ENCODE data around the gene FOXP1.

FOXP1 gene

DNA sequence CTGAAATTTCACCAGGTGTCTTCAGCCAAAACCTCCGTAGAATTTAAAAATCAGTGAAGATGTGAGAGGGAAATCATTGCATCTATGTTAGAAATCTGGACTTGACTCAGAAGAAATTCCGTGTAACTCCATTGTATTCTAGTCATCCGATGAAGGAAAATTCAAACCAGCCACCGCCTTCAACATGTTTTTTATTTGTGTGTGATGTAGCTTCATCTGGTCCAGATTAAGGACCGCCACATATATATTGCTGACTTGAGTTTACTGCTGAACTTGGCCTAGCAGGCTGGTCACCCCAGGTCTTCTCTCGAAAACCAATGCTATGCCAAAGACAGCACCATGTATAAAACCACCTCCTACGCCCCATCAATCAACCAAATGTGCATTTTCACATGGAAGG lies 120.9 kb downstream of the FOXP1 start:
- Histone ChIP-seq H3K4me3 (ENCODE audit: low read depth in 1 of 5, low read length in 5 of 5) (no peak overlapping the region), H3K36me3 (ENCODE audit: control insufficient read depth in 5 of 5, insufficient read depth in 5 of 5, low read length in 5 of 5) (no peaks in the 10 kb centered on the region), H3K9ac (ENCODE audit: low read length in 5 of 5) (no peak overlapping the region), H3K9me3 (ENCODE audit: control insufficient read depth in 5 of 5, low read length in 5 of 5) (no peaks in the 10 kb centered on the region), H3K4me1 (ENCODE audit: control insufficient read depth in 5 of 5, insufficient read depth in 5 of 5, low read length in 5 of 5) (no peaks in the 10 kb centered on the region), H3K27ac (ENCODE audit: low read depth, low read length) (no peak overlapping the region), H3K27me3 (ENCODE audit: control insufficient read depth in 5 of 5, insufficient read depth in 4 of 5, low read length in 5 of 5) (no peaks in the 10 kb centered on the region)

GRCh38 chr3:71461749-71462483 lies 121.6 kb downstream of the FOXP1 start:
- Histone ChIP-seq H3K9me3 (ENCODE audit: control insufficient read depth in 5 of 5, low read length in 5 of 5) (no peaks in the 10 kb centered on the region), H3K27me3 (ENCODE audit: control insufficient read depth in 5 of 5, insufficient read depth in 4 of 5, low read length in 5 of 5) (no peaks in the 10 kb centered on the region), H3K27ac (ENCODE audit: low read depth, low read length) (no peak overlapping the region), H3K4me1 (ENCODE audit: control insufficient read depth in 5 of 5, insufficient read depth in 5 of 5, low read length in 5 of 5) (no peaks in the 10 kb centered on the region), H3K4me3 (ENCODE audit: low read depth in 1 of 5, low read length in 5 of 5) (no peak overlapping the region), H3K9ac (ENCODE audit: low read length in 5 of 5) (no peak overlapping the region), H3K36me3 (ENCODE audit: control insufficient read depth in 5 of 5, insufficient read depth in 5 of 5, low read length in 5 of 5) (no peaks in the 10 kb centered on the region)

DNA sequence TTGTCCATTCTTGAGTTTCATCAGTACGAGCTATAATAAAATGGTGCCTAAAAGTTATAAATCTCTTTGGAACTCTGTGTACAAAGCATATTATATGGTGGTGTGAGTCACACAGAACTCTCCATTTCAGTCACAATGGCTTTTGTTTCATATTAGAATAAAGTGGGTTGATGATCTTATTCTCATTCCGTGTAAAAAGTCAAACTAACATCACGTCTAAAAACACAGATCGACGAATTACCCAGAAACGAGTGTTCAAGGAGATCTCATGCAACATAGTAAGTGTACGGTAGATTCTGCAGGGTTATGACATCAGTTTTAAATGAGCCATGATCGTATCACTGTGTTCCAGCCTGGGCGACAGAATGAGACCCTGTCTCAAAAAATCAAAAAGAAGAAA lies 122.4 kb downstream of the FOXP1 start:
- H3K4me1 ChIP-seq (ENCODE audit: control insufficient read depth in 5 of 5, insufficient read depth in 5 of 5, low read length in 5 of 5) = peaks cover 0 to 3% (median under 1%) of the 10 kb centered on the region in 5 donors
- H3K36me3 ChIP-seq (ENCODE audit: control insufficient read depth in 5 of 5, insufficient read depth in 5 of 5, low read length in 5 of 5) = no peaks in the 10 kb centered on the region
- H3K9me3 ChIP-seq (ENCODE audit: control insufficient read depth in 5 of 5, low read length in 5 of 5) = no peaks in the 10 kb centered on the region
- H3K27ac ChIP-seq (ENCODE audit: low read depth, low read length) = no peak overlapping the region
- H3K9ac ChIP-seq (ENCODE audit: low read length in 5 of 5) = no peak overlapping the region
- H3K27me3 ChIP-seq (ENCODE audit: control insufficient read depth in 5 of 5, insufficient read depth in 4 of 5, low read length in 5 of 5) = no peaks in the 10 kb centered on the region
- no peak overlapping the region for H3K4me3 ChIP-seq (ENCODE audit: low read depth in 1 of 5, low read length in 5 of 5)

DNA sequence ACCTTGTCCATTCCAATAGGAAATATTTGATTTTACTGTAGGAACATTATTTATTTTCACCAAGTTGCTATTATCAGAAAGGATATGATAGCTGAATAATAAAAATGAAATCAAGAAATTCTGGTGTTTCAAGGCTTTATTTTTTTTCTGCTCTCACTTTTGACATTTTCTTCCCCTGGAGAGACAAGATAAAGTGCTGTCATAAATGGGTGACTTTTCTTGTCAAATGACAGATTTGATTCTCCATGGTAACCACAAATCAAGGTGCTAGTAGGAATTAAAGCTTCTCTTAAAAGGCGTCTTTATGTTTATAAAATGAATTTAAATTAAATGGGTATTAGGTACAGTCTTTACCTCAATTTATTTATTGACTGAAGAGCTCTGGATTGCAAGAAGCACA lies 124.6 kb downstream of the FOXP1 start:
- H3K36me3 ChIP-seq (ENCODE audit: control insufficient read depth in 5 of 5, insufficient read depth in 5 of 5, low read length in 5 of 5) = no peaks in the 10 kb centered on the region
- H3K4me1 ChIP-seq (ENCODE audit: control insufficient read depth in 5 of 5, insufficient read depth in 5 of 5, low read length in 5 of 5) = peaks cover 0 to 4% (median 3%) of the 10 kb centered on the region in 5 donors
- no peaks in the 10 kb centered on the region for H3K27me3 ChIP-seq (ENCODE audit: control insufficient read depth in 5 of 5, insufficient read depth in 4 of 5, low read length in 5 of 5)
- H3K9ac ChIP-seq (ENCODE audit: low read length in 5 of 5) = no peak overlapping the region
- no peaks in the 10 kb centered on the region for H3K9me3 ChIP-seq (ENCODE audit: control insufficient read depth in 5 of 5, low read length in 5 of 5)
- H3K27ac ChIP-seq (ENCODE audit: low read depth, low read length) = no peak overlapping the region
- H3K4me3 ChIP-seq (ENCODE audit: low read depth in 1 of 5, low read length in 5 of 5) = no peak overlapping the region

DNA sequence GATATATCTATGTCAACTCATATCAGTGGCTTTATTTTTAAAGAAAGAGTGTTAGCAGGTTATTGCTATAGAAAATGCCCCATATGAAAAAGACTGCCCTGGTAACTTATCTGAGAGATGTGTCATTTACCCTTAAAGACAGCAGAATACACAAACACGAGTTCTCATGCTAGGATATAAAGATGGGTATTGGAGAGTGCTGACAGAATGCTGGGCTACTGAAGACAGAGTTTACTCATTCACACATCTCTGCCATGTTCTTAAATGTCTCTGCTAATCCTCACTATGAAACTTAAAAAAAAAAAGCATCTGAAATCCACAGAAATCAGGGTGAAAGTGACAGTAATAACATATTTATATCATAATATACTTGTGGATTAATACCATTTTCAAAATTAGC lies 126.7 kb downstream of the FOXP1 start:
- Histone ChIP-seq H3K4me3 (ENCODE audit: low read depth in 1 of 5, low read length in 5 of 5) (no peak overlapping the region), H3K9me3 (ENCODE audit: control insufficient read depth in 5 of 5, low read length in 5 of 5) (no peaks in the 10 kb centered on the region), H3K27ac (ENCODE audit: low read depth, low read length) (no peak overlapping the region), H3K4me1 (ENCODE audit: control insufficient read depth in 5 of 5, insufficient read depth in 5 of 5, low read length in 5 of 5) (peaks cover 0 to 7% (median 3%) of the 10 kb centered on the region in 5 donors), H3K9ac (ENCODE audit: low read length in 5 of 5) (no peak overlapping the region), H3K27me3 (ENCODE audit: control insufficient read depth in 5 of 5, insufficient read depth in 4 of 5, low read length in 5 of 5) (no peaks in the 10 kb centered on the region), H3K36me3 (ENCODE audit: control insufficient read depth in 5 of 5, insufficient read depth in 5 of 5, low read length in 5 of 5) (no peaks in the 10 kb centered on the region)

GRCh38 chr3:71456156-71456555 lies 127.4 kb downstream of the FOXP1 start:
- Histone ChIP-seq H3K27ac (ENCODE audit: low read depth, low read length) (no peak overlapping the region), H3K9me3 (ENCODE audit: control insufficient read depth in 5 of 5, low read length in 5 of 5) (no peaks in the 10 kb centered on the region), H3K9ac (ENCODE audit: low read length in 5 of 5) (peak overlapping the region in 1 of 5 donors; percentile 34), H3K4me1 (ENCODE audit: control insufficient read depth in 5 of 5, insufficient read depth in 5 of 5, low read length in 5 of 5) (peaks cover 0 to 7% (median 3%) of the 10 kb centered on the region in 5 donors), H3K27me3 (ENCODE audit: control insufficient read depth in 5 of 5, insufficient read depth in 4 of 5, low read length in 5 of 5) (no peaks in the 10 kb centered on the region), H3K4me3 (ENCODE audit: low read depth in 1 of 5, low read length in 5 of 5) (peak overlapping the region in 1 of 5 donors; percentile 33), H3K36me3 (ENCODE audit: control insufficient read depth in 5 of 5, insufficient read depth in 5 of 5, low read length in 5 of 5) (no peaks in the 10 kb centered on the region)

DNA sequence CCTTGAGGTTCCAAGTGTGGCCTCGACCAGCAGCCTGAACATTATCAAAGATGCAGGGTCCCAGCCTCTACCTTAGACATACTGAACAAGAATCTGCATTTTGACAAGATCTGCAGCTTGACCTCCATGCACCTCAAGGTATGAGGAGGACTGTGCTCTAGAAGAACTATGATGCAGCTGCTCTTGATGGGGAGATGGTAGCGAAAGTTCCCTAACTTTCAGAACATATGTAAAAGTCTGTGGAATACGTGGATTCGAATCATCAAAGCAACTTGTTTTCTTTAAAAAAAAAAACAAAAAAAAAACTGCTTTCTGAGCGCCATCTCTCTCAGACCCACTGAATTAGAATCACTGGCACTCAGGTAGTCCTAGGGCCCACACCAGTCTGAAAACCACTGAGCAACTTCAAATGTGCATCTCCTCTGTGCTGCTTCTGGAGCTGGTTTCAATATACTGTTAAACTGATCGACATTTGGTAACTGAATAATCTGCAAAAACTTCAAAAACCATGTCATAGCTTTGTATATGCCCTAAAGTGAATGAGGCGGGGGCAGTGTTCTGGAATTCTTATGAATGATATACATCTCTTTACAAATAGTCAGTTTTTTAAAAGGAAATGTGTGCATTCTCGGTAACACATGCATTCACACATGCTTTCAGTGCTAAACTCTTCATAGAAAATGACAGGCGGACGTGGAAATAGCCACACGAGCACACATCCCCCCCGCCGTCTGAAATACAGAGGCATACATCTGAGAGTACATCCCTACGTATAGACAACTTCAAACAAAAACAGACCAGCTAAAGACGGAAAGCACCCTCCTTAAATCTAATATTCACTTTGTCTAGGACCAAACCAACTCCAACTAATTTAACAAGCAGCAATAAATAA lies 128.8 kb downstream of the FOXP1 start:
- Histone ChIP-seq H3K27ac (ENCODE audit: low read depth, low read length) (no peak overlapping the region), H3K36me3 (ENCODE audit: control insufficient read depth in 5 of 5, insufficient read depth in 5 of 5, low read length in 5 of 5) (no peaks in the 10 kb centered on the region)

GRCh38 chr3:71453822-71454511 lies 129.6 kb downstream of the FOXP1 start:
- Histone ChIP-seq H3K4me1 (ENCODE audit: control insufficient read depth in 5 of 5, insufficient read depth in 5 of 5, low read length in 5 of 5) (peaks cover 0 to 7% (median 3%) of the 10 kb centered on the region in 5 donors), H3K27me3 (ENCODE audit: control insufficient read depth in 5 of 5, insufficient read depth in 4 of 5, low read length in 5 of 5) (no peaks in the 10 kb centered on the region), H3K4me3 (ENCODE audit: low read depth in 1 of 5, low read length in 5 of 5) (no peak overlapping the region), H3K36me3 (ENCODE audit: control insufficient read depth in 5 of 5, insufficient read depth in 5 of 5, low read length in 5 of 5) (no peaks in the 10 kb centered on the region), H3K27ac (ENCODE audit: low read depth, low read length) (no peak overlapping the region), H3K9ac (ENCODE audit: low read length in 5 of 5) (no peak overlapping the region), H3K9me3 (ENCODE audit: control insufficient read depth in 5 of 5, low read length in 5 of 5) (no peaks in the 10 kb centered on the region)

More for the DNA sequence above, 128.8 kb downstream of the FOXP1 start:
- H3K27me3 ChIP-seq (ENCODE audit: control insufficient read depth in 5 of 5, insufficient read depth in 4 of 5, low read length in 5 of 5) = no peaks in the 10 kb centered on the region
- H3K9me3 ChIP-seq (ENCODE audit: control insufficient read depth in 5 of 5, low read length in 5 of 5) = no peaks in the 10 kb centered on the region
- H3K4me3 ChIP-seq (ENCODE audit: low read depth in 1 of 5, low read length in 5 of 5) = no peak overlapping the region
- peaks cover 0 to 7% (median 3%) of the 10 kb centered on the region in 5 donors for H3K4me1 ChIP-seq (ENCODE audit: control insufficient read depth in 5 of 5, insufficient read depth in 5 of 5, low read length in 5 of 5)
- H3K9ac ChIP-seq (ENCODE audit: low read length in 5 of 5) = no peak overlapping the region

GRCh38 chr3:71453319-71453718 lies 130.2 kb downstream of the FOXP1 start:
- no peaks in the 10 kb centered on the region for H3K27me3 ChIP-seq (ENCODE audit: control insufficient read depth in 5 of 5, insufficient read depth in 4 of 5, low read length in 5 of 5)
- no peaks in the 10 kb centered on the region for H3K9me3 ChIP-seq (ENCODE audit: control insufficient read depth in 5 of 5, low read length in 5 of 5)
- peaks cover 0 to 7% (median 3%) of the 10 kb centered on the region in 5 donors for H3K4me1 ChIP-seq (ENCODE audit: control insufficient read depth in 5 of 5, insufficient read depth in 5 of 5, low read length in 5 of 5)
- H3K9ac ChIP-seq (ENCODE audit: low read length in 5 of 5) = no peak overlapping the region
- no peaks in the 10 kb centered on the region for H3K36me3 ChIP-seq (ENCODE audit: control insufficient read depth in 5 of 5, insufficient read depth in 5 of 5, low read length in 5 of 5)
- no peak overlapping the region for H3K27ac ChIP-seq (ENCODE audit: low read depth, low read length)
- no peak overlapping the region for H3K4me3 ChIP-seq (ENCODE audit: low read depth in 1 of 5, low read length in 5 of 5)

- Histone ChIP-seq H3K4me1 (ENCODE audit: control insufficient read depth in 5 of 5, insufficient read depth in 5 of 5, low read length in 5 of 5) (peaks cover 0 to 7% (median 4%) of the 10 kb centered on the region in 5 donors), H3K27ac (ENCODE audit: low read depth, low read length) (no peak overlapping the region)
These were observed 131.7 kb downstream of the FOXP1 start for GRCh38 chr3:71451812-71452211.

More at GRCh38 chr3:71451812-71452211, 131.7 kb downstream of the FOXP1 start:
- H3K9ac ChIP-seq (ENCODE audit: low read length in 5 of 5) = no peak overlapping the region
- no peaks in the 10 kb centered on the region for H3K36me3 ChIP-seq (ENCODE audit: control insufficient read depth in 5 of 5, insufficient read depth in 5 of 5, low read length in 5 of 5)
- no peaks in the 10 kb centered on the region for H3K9me3 ChIP-seq (ENCODE audit: control insufficient read depth in 5 of 5, low read length in 5 of 5)
- H3K4me3 ChIP-seq (ENCODE audit: low read depth in 1 of 5, low read length in 5 of 5) = no peak overlapping the region
- no peaks in the 10 kb centered on the region for H3K27me3 ChIP-seq (ENCODE audit: control insufficient read depth in 5 of 5, insufficient read depth in 4 of 5, low read length in 5 of 5)

Measured in subcutaneous abdominal adipose tissue (tissue), 5 donors.